Adipocyte (in vitro differentiated cells): ENCODE measurements around the gene CHRNA4.
"Not testable (repeated sequence)": the region's sequence is repeated elsewhere in the genome, so short reads cannot be mapped to it uniquely, and the experiment has no call there.

Experiments
- DNase-seq: peaks from one replicate; pipeline ENCODE4 v3.0.0-alpha.2; 2015; ENCODE audit warnings: low read depth
- H3K27me3 ChIP-seq: replicated peaks from 2 replicates; pipeline ENCODE4 v1.7.0; 2013; ENCODE audit warnings: mild to moderate bottlenecking, low read length, moderate library complexity; ENCODE audit not compliant: control insufficient read depth, insufficient read depth
- H3K36me3 ChIP-seq: 2 replicates; pipeline ENCODE4 v1.7.0; 2013; ENCODE audit warnings: low read length, mild to moderate bottlenecking, moderate library complexity; ENCODE audit not compliant: control insufficient read depth, insufficient read depth, severe bottlenecking
- H3K4me1 ChIP-seq: 2 replicates; pipeline ENCODE4 v1.7.0; 2013; ENCODE audit warnings: mild to moderate bottlenecking, low read length, moderate library complexity; ENCODE audit not compliant: control insufficient read depth, insufficient read depth
- H3K4me3 ChIP-seq: 2 replicates; pipeline ENCODE4 v1.7.0; 2013; ENCODE audit warnings: mild to moderate bottlenecking, low read length, moderate library complexity
- H3K9ac ChIP-seq: 2 replicates; pipeline ENCODE4 v1.7.0; 2013; ENCODE audit warnings: mild to moderate bottlenecking, low read length, moderate library complexity
- H3K9me3 ChIP-seq: 2 replicates; pipeline ENCODE4 v1.7.0; 2013; ENCODE audit warnings: mild to moderate bottlenecking, low read length, moderate library complexity; ENCODE audit not compliant: control insufficient read depth

The CHRNA4 gene

GRCh38 chr20:63311186-63311832 lies 49.8 kb downstream of the CHRNA4 start:
- H3K36me3 ChIP-seq: no peaks in the 10 kb centered on the region
- no peaks in the 10 kb centered on the region for H3K4me1 ChIP-seq
- no peak overlapping the region for H3K4me3 ChIP-seq
- H3K9ac ChIP-seq: no peak overlapping the region
- H3K9me3 ChIP-seq: no peaks in the 10 kb centered on the region
- peaks cover 33% of the 10 kb centered on the region for H3K27me3 ChIP-seq
- no peak for DNase-seq

GRCh38 chr20:63310265-63310991 lies 50.7 kb downstream of the CHRNA4 start:
- DNase-seq: no peak
- H3K4me3 ChIP-seq: no peak overlapping the region
- no peak overlapping the region for H3K9ac ChIP-seq
- H3K27me3 ChIP-seq: peaks cover 34% of the 10 kb centered on the region
- H3K9me3 ChIP-seq: no peaks in the 10 kb centered on the region
- no peaks in the 10 kb centered on the region for H3K36me3 ChIP-seq
- H3K4me1 ChIP-seq: no peaks in the 10 kb centered on the region

GRCh38 chr20:63309261-63310071 lies 51.7 kb downstream of the CHRNA4 start:
- no peaks in the 10 kb centered on the region for H3K4me1 ChIP-seq
- no peak overlapping the region for H3K4me3 ChIP-seq
- H3K9ac ChIP-seq: no peak overlapping the region
- DNase-seq: peak; percentile 70
- no peaks in the 10 kb centered on the region for H3K9me3 ChIP-seq
- peaks cover 43% of the 10 kb centered on the region for H3K27me3 ChIP-seq
- H3K36me3 ChIP-seq: no peaks in the 10 kb centered on the region

DNA sequence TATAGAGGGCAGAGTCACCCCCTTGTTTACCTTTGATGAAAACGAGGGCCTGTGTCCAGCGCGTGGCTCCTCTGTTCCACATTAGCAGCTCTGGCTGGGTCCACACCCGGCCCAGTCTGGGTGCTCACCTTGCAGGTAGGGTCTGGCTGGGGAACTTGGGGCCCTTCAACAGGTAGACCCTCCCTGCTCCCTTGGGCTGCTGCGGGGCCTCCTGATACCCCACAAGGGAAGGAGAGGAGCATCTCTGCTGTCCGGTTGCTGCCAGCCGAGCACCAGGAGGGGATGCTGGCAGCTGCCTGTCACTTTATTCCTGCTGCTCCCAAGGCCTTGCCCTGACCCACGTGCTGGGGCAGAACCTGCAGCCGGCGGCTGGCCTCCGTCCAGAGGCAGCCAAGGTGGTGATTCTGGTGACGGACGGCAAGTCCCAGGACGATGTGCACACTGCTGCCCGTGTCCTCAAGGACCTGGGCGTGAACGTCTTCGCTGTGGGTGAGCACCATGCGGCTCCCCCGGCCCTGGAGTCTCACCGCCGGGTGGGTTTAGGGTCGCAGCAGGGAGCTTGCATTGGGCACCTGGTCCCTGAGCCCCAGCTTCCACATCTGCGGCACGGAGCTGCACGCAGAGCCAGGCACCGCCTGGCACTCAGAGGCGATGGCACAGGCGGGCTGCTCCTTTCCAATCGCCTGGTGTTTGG lies 52.8 kb downstream of the CHRNA4 start:
- no peak overlapping the region for H3K4me3 ChIP-seq
- no peaks in the 10 kb centered on the region for H3K4me1 ChIP-seq
- no peak for DNase-seq
- no peak overlapping the region for H3K9ac ChIP-seq
- no peaks in the 10 kb centered on the region for H3K36me3 ChIP-seq
- H3K27me3 ChIP-seq: peaks cover 44% of the 10 kb centered on the region
- no peaks in the 10 kb centered on the region for H3K9me3 ChIP-seq

DNA sequence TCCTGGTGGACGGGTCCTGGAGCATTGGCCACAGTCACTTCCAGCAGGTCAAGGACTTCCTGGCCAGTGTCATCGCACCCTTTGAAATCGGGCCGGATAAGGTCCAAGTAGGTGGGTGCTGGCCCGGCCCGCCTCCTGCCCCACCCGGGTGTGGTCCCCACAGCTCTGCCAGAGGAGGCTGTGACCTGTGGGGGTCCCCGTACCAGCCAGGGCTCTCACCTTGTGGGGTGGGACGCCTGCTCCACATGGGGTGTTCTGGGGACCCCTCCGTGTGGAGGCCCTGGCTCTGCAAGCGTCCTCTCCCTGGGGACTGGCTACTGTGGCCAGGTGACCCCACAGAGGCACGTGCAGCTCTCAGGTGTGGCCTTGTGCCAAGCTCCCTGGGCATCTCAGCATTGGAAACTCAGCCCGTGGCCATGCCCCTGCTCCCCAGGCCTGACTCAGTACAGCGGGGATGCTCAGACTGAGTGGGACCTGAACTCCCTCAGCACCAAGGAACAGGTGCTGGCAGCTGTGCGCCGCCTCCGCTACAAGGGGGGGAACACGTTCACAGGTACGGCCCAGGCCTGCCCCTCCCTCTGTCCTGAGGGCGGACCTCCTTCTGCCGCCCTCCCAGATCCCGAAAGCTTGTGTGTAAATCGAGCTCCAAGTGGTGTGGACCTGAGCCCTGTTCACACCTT lies 53.5 kb downstream of the CHRNA4 start:
- Histone ChIP-seq H3K4me3 (no peak overlapping the region), H3K4me1 (no peaks in the 10 kb centered on the region), H3K9me3 (no peaks in the 10 kb centered on the region), H3K9ac (no peak overlapping the region), H3K27me3 (peaks cover 47% of the 10 kb centered on the region), H3K36me3 (no peaks in the 10 kb centered on the region)
- no peak for DNase-seq

- H3K36me3 ChIP-seq: no peaks in the 10 kb centered on the region
- DNase-seq: no peak
- no peaks in the 10 kb centered on the region for H3K4me1 ChIP-seq
- peaks cover 44% of the 10 kb centered on the region for H3K27me3 ChIP-seq
- no peak overlapping the region for H3K9ac ChIP-seq
- H3K4me3 ChIP-seq: no peak overlapping the region
- H3K9me3 ChIP-seq: peaks cover 3% of the 10 kb centered on the region
These were observed 54.2 kb downstream of the CHRNA4 start for GRCh38 chr20:63306673-63307537.

GRCh38 chr20:63305933-63306672 lies 55.0 kb downstream of the CHRNA4 start:
- not testable (repeated sequence) for H3K4me1 ChIP-seq, H3K4me3 ChIP-seq, DNase-seq, H3K9ac ChIP-seq, H3K36me3 ChIP-seq
- Histone ChIP-seq H3K27me3 (peaks cover 44% of the 10 kb centered on the region), H3K9me3 (peaks cover 11% of the 10 kb centered on the region)

DNA sequence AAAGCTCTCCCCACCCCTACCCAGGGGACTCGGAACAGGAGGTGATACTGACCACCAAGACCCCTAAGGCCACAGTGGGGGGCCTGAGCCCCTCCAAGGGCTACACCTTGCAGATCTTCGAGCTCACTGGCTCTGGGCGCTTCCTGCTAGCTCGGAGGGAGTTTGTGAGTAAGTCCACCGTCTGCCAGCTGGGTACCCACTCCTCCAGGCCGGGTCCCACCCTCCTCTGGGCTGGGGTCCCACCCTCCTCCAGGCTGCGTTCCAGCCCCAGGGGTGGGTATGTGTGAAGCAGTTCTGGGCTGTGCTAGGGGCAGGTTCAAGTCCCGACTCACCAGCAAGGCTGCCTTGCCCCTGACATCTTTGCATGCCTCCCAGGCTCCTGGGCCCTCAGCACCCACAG lies 55.8 kb downstream of the CHRNA4 start:
- H3K27me3 ChIP-seq: peaks cover 45% of the 10 kb centered on the region
- DNase-seq: no peak
- H3K9me3 ChIP-seq: peaks cover 15% of the 10 kb centered on the region
- no peak overlapping the region for H3K4me3 ChIP-seq
- no peaks in the 10 kb centered on the region for H3K4me1 ChIP-seq
- H3K9ac ChIP-seq: no peak overlapping the region
- H3K36me3 ChIP-seq: no peaks in the 10 kb centered on the region

DNA sequence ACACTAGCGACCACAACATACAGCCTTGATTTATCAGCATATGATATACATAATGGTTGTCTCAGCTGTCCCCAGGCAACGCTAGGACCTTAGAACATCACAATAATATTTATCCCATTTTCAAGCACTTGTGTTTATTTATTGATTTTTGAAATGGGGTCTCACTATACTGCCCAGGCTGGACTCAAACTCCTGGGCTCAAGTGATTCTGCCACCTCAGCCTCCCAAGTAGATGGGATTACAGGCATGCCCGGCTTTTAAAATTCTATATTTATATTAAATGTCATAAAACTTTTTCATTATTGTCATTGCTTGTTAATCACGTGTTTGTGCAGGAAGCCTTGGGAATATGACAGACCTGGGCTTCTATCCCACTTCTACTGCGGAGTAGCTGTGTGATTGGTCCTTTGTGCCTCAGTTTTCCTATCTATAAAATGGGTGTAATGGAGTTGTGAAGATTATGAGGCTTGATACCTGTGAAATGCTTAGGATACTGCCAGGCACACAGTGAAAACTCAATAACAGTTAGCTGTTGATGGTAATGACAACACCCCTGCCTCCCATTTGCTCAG lies 58.0 kb downstream of the CHRNA4 start:
- DNase-seq: no peak
- Histone ChIP-seq H3K4me1 (no peaks in the 10 kb centered on the region), H3K9ac (no peak overlapping the region), H3K36me3 (no peaks in the 10 kb centered on the region), H3K4me3 (no peak overlapping the region), H3K9me3 (peaks cover 16% of the 10 kb centered on the region), H3K27me3 (peaks cover 55% of the 10 kb centered on the region)
